Suprapubic skin (tissue), 4 donors: ENCODE data around the gene DAW1. TPM values are rescaled to one million over a fixed set of nuclear protein-coding genes. Genes with fewer than 3 reads are reported as not detected.

ENCODE experiments used
- DNase-seq, 2 donors: peaks; one replicate each; pipeline ENCODE4 v3.0.0-alpha.2; 2019; ENCODE audit warnings: low spot score in 2 of 2
- H3K27ac ChIP-seq: fragments of 200-600 bp; sonication (generic); one replicate; pipeline ENCODE4 v1.5.1; 2019
- H3K27me3 ChIP-seq: fragments of 200-600 bp; sonication (generic); one replicate; pipeline ENCODE4 v1.5.1; 2019
- H3K36me3 ChIP-seq: fragments of 200-600 bp; sonication (generic); one replicate; pipeline ENCODE4 v1.5.1; 2019
- H3K4me1 ChIP-seq: fragments of 200-600 bp; sonication (generic); one replicate; pipeline ENCODE4 v1.5.1; 2019
- H3K4me3 ChIP-seq: fragments of 200-600 bp; sonication (generic); one replicate; pipeline ENCODE4 v1.5.1; 2019; ENCODE audit warnings: mild to moderate bottlenecking
- H3K9me3 ChIP-seq: fragments of 200-600 bp; sonication (generic); one replicate; pipeline ENCODE4 v1.5.1; 2019
- EP300 ChIP-seq: sonication (generic); formaldehyde crosslinking; IDR thresholded peaks from one replicate; pipeline ENCODE4 v1.6.1; 2017; ENCODE audit warnings: antibody characterized with exemption
- POLR2A ChIP-seq, 2 donors: fragments of 450-650 bp; IDR thresholded peaks; one replicate each; pipeline ENCODE4 v1.6.1; 2017; ENCODE audit warnings: antibody characterized with exemption in 2 of 2, mild to moderate bottlenecking in 2 of 2, moderate library complexity in 2 of 2
- POLR2AphosphoS5 ChIP-seq, 3 donors: sonication (generic); formaldehyde crosslinking; IDR thresholded peaks; one replicate each; pipeline ENCODE4 v1.6.1; 2017; ENCODE audit warnings: antibody characterized with exemption in 3 of 3
- WGBS: methylation state at CpG from one replicate; pipeline ENCODE4 v1.1.5; 2018; 5-methylcytosine and 5-hydroxymethylcytosine counted together
- total RNA-seq, 4 donors: library from RNA; depleted of rRNA; stranded (reverse); fragments of >200 nt; gene quantifications; one replicate each; pipeline ENCODE4 v1.1.0, GENCODE V29; 2016
- TF ChIP-seq, protein P1 (sequence below), 2 donors: fragments of 200-600 bp in 1 of 2; fragments of 450-650 bp in 1 of 2; sonication (generic) in 1 of 2; IDR thresholded peaks; one replicate each; pipeline ENCODE4 v1.5.1; 2016 to 2019; ENCODE audit warnings: antibody characterized with exemption in 2 of 2, mild to moderate bottlenecking in 1 of 2, moderate library complexity in 1 of 2

Gene DAW1
- total RNA-seq, 4 donors from 2014 or later, result 1.1 TPM; not detected in 3

DNA sequence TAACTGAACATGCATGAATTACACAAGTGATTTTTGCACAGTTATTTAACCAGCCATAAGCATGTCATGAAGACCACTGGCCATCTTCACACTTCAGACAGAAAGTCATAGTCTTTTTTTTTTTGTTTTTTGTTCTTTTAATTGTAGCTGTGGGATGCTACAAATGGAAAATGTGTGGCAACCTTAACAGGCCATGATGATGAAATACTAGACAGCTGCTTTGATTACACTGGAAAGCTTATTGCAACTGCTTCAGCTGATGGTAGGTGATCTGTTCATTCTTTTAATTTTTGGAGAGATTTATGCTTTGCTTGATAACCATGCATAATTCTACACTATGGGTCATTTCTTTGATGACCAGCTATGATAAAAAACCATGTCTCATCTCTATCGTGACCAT lies 35.6 kb downstream of the DAW1 start:
- no peak overlapping the region for H3K27ac ChIP-seq
- no peak for DNase-seq
- TF ChIP-seq EP300 (no peak), POLR2A (IDR thresholded peaks at IDR 0.05) (no peak), POLR2AphosphoS5 (IDR thresholded peaks at IDR 0.05) (no peak)
- TF ChIP-seq, protein P1, sequence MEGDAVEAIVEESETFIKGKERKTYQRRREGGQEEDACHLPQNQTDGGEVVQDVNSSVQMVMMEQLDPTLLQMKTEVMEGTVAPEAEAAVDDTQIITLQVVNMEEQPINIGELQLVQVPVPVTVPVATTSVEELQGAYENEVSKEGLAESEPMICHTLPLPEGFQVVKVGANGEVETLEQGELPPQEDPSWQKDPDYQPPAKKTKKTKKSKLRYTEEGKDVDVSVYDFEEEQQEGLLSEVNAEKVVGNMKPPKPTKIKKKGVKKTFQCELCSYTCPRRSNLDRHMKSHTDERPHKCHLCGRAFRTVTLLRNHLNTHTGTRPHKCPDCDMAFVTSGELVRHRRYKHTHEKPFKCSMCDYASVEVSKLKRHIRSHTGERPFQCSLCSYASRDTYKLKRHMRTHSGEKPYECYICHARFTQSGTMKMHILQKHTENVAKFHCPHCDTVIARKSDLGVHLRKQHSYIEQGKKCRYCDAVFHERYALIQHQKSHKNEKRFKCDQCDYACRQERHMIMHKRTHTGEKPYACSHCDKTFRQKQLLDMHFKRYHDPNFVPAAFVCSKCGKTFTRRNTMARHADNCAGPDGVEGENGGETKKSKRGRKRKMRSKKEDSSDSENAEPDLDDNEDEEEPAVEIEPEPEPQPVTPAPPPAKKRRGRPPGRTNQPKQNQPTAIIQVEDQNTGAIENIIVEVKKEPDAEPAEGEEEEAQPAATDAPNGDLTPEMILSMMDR (IDR thresholded peaks at IDR 0.05), result no peak
- WGBS, result 79% methylated on average over 1 of the region's 1 CpG
- no peaks in the 10 kb centered on the region for H3K9me3 ChIP-seq
- H3K36me3 ChIP-seq, result no peaks in the 10 kb centered on the region
- no peak overlapping the region for H3K4me3 ChIP-seq
- H3K4me1 ChIP-seq, result no peaks in the 10 kb centered on the region
- peaks cover 3% of the 10 kb centered on the region for H3K27me3 ChIP-seq

DNA sequence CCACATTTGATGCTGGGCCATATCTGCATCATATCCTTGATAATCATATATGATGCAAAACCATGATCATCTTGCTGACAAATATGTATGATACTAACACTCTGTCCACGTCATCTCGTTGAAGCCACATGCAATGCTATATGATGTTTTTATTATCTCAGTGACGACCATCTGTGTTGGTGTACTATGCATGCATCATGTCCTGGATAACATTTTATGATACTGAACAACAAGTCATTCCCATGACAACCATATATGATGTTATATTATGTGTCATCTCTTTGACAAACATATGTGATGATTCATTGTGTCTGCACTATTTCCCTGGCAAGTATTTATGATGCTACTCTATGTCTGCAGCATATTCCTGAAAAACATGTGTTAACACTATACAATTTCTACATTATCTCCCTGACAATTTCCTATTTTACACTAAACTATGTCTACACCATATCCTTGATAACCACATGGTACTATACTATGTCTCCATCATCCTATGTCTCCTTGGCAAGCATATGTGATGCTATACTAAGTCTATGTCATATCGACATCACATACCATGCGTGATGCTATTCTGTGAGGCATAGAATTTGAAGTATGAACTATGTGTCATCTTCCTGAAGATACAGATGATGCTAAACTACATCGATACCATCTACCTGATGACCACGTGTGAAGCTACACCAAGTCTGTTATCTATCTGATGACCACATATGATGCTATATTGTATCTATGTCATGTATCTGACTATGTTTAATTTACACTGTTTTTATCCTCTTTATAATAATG lies 37.0 kb downstream of the DAW1 start:
- Histone ChIP-seq H3K9me3 (no peaks in the 10 kb centered on the region), H3K27ac (no peak overlapping the region), H3K4me1 (no peaks in the 10 kb centered on the region), H3K27me3 (no peaks in the 10 kb centered on the region), H3K36me3 (no peaks in the 10 kb centered on the region), H3K4me3 (no peak overlapping the region)
- TF ChIP-seq EP300, result no peak
- no peak for TF ChIP-seq POLR2A (IDR thresholded peaks at IDR 0.05)
- TF ChIP-seq, protein P1 (IDR thresholded peaks at IDR 0.05), result no peak
- 75% methylated on average over 7 of the region's 7 CpGs for WGBS
- DNase-seq, result no peak

DNA sequence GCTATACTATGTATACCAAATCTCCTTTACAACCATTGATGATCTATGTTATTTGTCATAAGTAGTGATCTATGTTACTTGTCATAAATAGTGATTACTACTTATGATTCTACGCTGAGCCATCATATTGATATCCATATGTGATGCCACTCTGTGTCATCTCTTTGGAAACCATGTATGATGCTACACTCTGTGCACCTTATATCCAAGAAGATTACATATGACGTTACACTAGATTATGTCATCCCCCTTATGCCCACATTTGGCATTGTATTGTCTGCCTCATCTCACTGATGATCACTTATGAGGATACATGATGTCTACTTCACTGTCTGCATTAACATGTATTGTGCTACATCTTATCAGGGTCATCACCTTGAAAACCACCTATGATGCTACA lies 42.9 kb downstream of the DAW1 start:
- Histone ChIP-seq H3K9me3 (no peaks in the 10 kb centered on the region), H3K27ac (no peak overlapping the region), H3K4me3 (no peak overlapping the region), H3K4me1 (no peaks in the 10 kb centered on the region), H3K36me3 (no peaks in the 10 kb centered on the region), H3K27me3 (no peaks in the 10 kb centered on the region)
- no peak for TF ChIP-seq POLR2A (IDR thresholded peaks at IDR 0.05)
- TF ChIP-seq, protein P1 (IDR thresholded peaks at IDR 0.05), result no peak
- TF ChIP-seq EP300, result no peak
- no peak for TF ChIP-seq POLR2AphosphoS5 (IDR thresholded peaks at IDR 0.05)
- WGBS, result 60% methylated on average over 2 of the region's 2 CpGs
- no peak for DNase-seq

DNA sequence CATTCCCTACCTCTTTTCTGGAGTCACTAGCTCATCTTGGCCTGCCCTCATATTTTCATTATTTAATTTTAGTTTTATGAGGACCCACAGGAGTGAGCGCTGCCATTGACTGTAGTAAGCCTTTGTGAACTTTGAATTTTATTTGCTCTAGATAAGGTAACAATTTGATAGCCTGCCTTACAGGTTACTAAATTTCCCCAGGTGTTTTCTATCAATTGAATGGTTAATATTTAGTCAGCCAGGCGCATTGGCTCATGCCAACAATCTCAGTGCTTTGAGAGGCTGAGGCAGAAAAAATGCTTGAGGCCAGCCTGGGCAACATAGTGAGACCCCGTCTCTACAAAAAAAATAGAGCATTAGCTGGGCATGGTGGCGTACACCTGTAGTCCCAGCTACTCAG lies 50.2 kb downstream of the DAW1 start:
- TF ChIP-seq, protein P1 (IDR thresholded peaks at IDR 0.05), result no peak
- TF ChIP-seq EP300 (no peak), POLR2A (IDR thresholded peaks at IDR 0.05) (no peak), POLR2AphosphoS5 (IDR thresholded peaks at IDR 0.05) (no peak)
- no peaks in the 10 kb centered on the region for H3K36me3 ChIP-seq
- no peaks in the 10 kb centered on the region for H3K27me3 ChIP-seq
- no peaks in the 10 kb centered on the region for H3K4me1 ChIP-seq
- no peaks in the 10 kb centered on the region for H3K9me3 ChIP-seq
- DNase-seq, result no peak
- whole genome bisulfite sequencing, result 87% methylated on average over 4 of the region's 4 CpGs
- no peak overlapping the region for H3K27ac ChIP-seq
- H3K4me3 ChIP-seq, result no peak overlapping the region

DNA sequence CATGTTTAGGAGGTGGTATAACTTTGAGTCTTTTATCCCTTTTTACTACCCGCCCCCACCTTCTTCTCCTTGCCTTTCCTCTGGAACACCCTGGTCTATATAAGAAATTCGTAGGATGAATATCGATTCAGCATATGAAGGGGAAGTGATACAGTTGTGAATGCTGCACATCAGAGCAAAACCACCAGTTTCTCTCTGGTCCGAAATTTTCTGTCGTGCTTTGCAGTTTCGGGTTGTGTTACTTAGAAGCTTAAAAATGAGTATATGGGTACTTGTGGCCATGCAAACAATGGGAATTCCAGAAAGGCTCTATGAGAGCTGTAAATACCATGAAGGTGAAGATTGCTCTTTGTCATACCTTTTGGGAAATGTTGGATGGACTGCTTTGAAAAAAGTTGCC lies 60.6 kb downstream of the DAW1 start:
- H3K4me3 ChIP-seq, result no peak overlapping the region
- H3K9me3 ChIP-seq, result no peaks in the 10 kb centered on the region
- no peak for DNase-seq
- H3K27ac ChIP-seq, result no peak overlapping the region
- 87% methylated on average over 6 of the region's 6 CpGs for whole genome bisulfite sequencing
- no peaks in the 10 kb centered on the region for H3K4me1 ChIP-seq
- TF ChIP-seq POLR2AphosphoS5 (IDR thresholded peaks at IDR 0.05) (no peak), POLR2A (IDR thresholded peaks at IDR 0.05) (no peak), EP300 (no peak)
- TF ChIP-seq, protein P1 (IDR thresholded peaks at IDR 0.05), result no peak
- H3K27me3 ChIP-seq, result no peaks in the 10 kb centered on the region
- no peaks in the 10 kb centered on the region for H3K36me3 ChIP-seq
